ENCODE data around the gene HOXD1. TPM values are rescaled to one million over a fixed set of nuclear protein-coding genes. Genes with fewer than 3 reads are reported as not detected.

Gene HOXD1
- total RNA-seq, 4 donors from 2014 or later: 0.20 TPM; not detected in 3

- intact Hi-C loops (cut with DNase I; ENCODE audit: low total_unique reads): no loop called here
- no peaks in the 10 kb centered on the region for H3K9me3 ChIP-seq
- ATAC-seq (no peak), DNase-seq (no peak)
- H3K4me1 ChIP-seq: no peaks in the 10 kb centered on the region
- peaks cover 17 to 36% (median 33%) of the 10 kb centered on the region in 3 donors for H3K27me3 ChIP-seq
- no peaks in the 10 kb centered on the region for H3K36me3 ChIP-seq
- H3K27ac ChIP-seq: no peak overlapping the region
- no peak overlapping the region for H3K4me3 ChIP-seq
- in situ Hi-C loops (cut with MboI; ENCODE audit: low sequenced_read_pairs in 4 of 4): no loop called here
- TF ChIP-seq, protein P1, sequence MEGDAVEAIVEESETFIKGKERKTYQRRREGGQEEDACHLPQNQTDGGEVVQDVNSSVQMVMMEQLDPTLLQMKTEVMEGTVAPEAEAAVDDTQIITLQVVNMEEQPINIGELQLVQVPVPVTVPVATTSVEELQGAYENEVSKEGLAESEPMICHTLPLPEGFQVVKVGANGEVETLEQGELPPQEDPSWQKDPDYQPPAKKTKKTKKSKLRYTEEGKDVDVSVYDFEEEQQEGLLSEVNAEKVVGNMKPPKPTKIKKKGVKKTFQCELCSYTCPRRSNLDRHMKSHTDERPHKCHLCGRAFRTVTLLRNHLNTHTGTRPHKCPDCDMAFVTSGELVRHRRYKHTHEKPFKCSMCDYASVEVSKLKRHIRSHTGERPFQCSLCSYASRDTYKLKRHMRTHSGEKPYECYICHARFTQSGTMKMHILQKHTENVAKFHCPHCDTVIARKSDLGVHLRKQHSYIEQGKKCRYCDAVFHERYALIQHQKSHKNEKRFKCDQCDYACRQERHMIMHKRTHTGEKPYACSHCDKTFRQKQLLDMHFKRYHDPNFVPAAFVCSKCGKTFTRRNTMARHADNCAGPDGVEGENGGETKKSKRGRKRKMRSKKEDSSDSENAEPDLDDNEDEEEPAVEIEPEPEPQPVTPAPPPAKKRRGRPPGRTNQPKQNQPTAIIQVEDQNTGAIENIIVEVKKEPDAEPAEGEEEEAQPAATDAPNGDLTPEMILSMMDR (IDR thresholded peaks at IDR 0.05 in 4 of 5, conservative IDR thresholded peaks at IDR 0.05 in 1 of 5): no peak
- no peak for TF ChIP-seq POLR2A (IDR thresholded peaks at IDR 0.05)
Observed at GRCh38 chr2:176171351-176172006, 17.0 kb upstream of the HOXD1 start.

- H3K27me3 ChIP-seq: peaks cover 19 to 39% (median 37%) of the 10 kb centered on the region in 3 donors
- no peak for ATAC-seq
- H3K4me3 ChIP-seq: no peak overlapping the region
- no peaks in the 10 kb centered on the region for H3K36me3 ChIP-seq
- TF ChIP-seq, protein P1 (IDR thresholded peaks at IDR 0.05 in 4 of 5, conservative IDR thresholded peaks at IDR 0.05 in 1 of 5): no peak
- TF ChIP-seq POLR2A (IDR thresholded peaks at IDR 0.05): no peak
- no peaks in the 10 kb centered on the region for H3K4me1 ChIP-seq
- intact Hi-C loops (cut with DNase I; ENCODE audit: low total_unique reads): no loop called here
- no peak for DNase-seq
- H3K9me3 ChIP-seq: no peaks in the 10 kb centered on the region
- in situ Hi-C loops (cut with MboI; ENCODE audit: low sequenced_read_pairs in 4 of 4): no loop called here
- H3K27ac ChIP-seq: no peak overlapping the region
Observed at GRCh38 chr2:176172007-176172894, 16.2 kb upstream of the HOXD1 start.

DNA sequence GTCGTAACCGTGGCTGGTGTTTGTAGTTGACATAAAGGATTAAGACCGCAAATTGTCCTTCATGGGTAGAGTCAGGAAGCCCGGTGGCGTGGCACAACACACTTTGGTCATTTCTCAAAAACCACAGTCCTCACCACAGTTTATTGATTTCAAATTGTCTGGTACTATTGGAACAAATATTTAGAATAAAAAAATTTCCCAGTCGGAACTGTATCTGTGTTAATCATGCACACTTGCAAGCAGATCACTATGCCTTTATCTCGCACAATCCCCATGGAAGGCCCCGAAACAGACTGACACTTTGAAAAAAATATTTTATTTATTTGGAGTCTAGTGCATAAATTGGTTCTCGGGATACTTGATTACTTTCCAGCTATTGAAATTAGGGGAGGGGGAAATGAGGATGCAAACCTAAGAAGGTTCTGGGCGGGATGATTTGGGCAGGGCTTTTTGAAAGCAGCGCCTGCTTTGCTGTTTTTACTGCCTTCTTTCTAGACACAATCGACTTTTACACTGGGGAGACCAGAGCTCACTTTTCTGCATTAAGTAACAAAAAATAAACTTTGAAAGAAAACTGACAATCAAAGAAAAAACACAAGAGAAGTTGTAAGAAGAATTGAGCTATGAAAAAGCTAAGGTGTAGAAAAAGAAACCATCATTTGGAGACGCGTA lies 15.4 kb upstream of the HOXD1 start:
- Histone ChIP-seq H3K4me1 (peaks cover 0 to under 1% of the 10 kb centered on the region in 2 donors), H3K27ac (no peak overlapping the region), H3K9me3 (no peaks in the 10 kb centered on the region), H3K4me3 (no peak overlapping the region), H3K36me3 (no peaks in the 10 kb centered on the region), H3K27me3 (peaks cover 27 to 45% (median 43%) of the 10 kb centered on the region in 3 donors)
- in situ Hi-C loops (cut with MboI; ENCODE audit: low sequenced_read_pairs in 4 of 4) (no loop called here), intact Hi-C loops (cut with DNase I; ENCODE audit: low total_unique reads) (no loop called here)
- no peak for DNase-seq
- no peak for TF ChIP-seq POLR2A (IDR thresholded peaks at IDR 0.05)
- TF ChIP-seq, protein P1 (IDR thresholded peaks at IDR 0.05 in 4 of 5, conservative IDR thresholded peaks at IDR 0.05 in 1 of 5): no peak
- ATAC-seq: no peak

- ATAC-seq (no peak), DNase-seq (no peak)
- in situ Hi-C loops (cut with MboI; ENCODE audit: low sequenced_read_pairs in 4 of 4): no loop called here
- H3K4me3 ChIP-seq: no peak overlapping the region
- TF ChIP-seq, protein P1 (IDR thresholded peaks at IDR 0.05 in 4 of 5, conservative IDR thresholded peaks at IDR 0.05 in 1 of 5): no peak
- no peak for TF ChIP-seq POLR2A (IDR thresholded peaks at IDR 0.05)
- H3K4me1 ChIP-seq: peaks cover 0 to 7% of the 10 kb centered on the region in 2 donors
- no peak overlapping the region for H3K27ac ChIP-seq
- no peaks in the 10 kb centered on the region for H3K9me3 ChIP-seq
- no peaks in the 10 kb centered on the region for H3K36me3 ChIP-seq
- peaks cover 34 to 52% (median 46%) of the 10 kb centered on the region in 3 donors for H3K27me3 ChIP-seq
- intact Hi-C loops (cut with DNase I; ENCODE audit: low total_unique reads): no loop called here
Observed at GRCh38 chr2:176173567-176174381, 14.7 kb upstream of the HOXD1 start.

All from gastrocnemius medialis (tissue), 4 donors.